Upper lobe of left lung (tissue), 4 donors: Measurements from ENCODE around the gene MILR1.

Source experiments
- EP300 ChIP-seq, 4 donors: sonication (generic); formaldehyde crosslinking; IDR thresholded peaks; one replicate each; pipeline ENCODE4 v1.5.1; 2017; ENCODE audit warnings: antibody characterized with exemption in 4 of 4, control low read depth in 2 of 4
- POLR2A ChIP-seq, 4 donors: fragments of 450-650 bp; IDR thresholded peaks; one replicate each; pipeline ENCODE4 v1.5.1; 2016 to 2017; ENCODE audit warnings: antibody characterized with exemption in 4 of 4, mild to moderate bottlenecking in 2 of 4
- TF ChIP-seq, protein P1 (sequence below), 6 experiments: fragments of 450-650 bp in 4 of 6; fragments of 200-600 bp in 2 of 6; sonication (generic) in 2 of 6; IDR thresholded peaks; one replicate each; pipeline ENCODE4 v1.5.1; 2016 to 2019; ENCODE audit warnings: antibody characterized with exemption in 6 of 6

DNA sequence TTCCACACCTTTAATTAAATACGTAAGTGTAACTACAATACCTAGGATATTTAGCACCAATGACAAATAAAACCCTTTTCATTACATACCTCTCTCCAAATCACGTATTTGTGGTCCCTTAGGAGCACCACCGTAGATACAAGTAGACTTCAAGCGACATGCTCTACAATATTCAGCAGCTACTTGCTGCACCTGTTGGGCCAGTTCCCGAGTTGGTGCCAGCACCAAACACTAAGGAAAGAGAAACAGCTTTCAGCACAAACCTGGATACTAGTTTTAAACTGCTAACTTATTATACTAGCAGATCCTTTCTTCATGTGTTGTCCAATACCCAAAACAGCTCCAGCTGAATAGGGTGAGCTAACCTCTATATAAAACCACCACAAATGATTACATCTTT lies 54.4 kb downstream of the MILR1 start:
- no peak for TF ChIP-seq EP300 (IDR thresholded peaks at IDR 0.05)
- TF ChIP-seq POLR2A (IDR thresholded peaks at IDR 0.05), result no peak
- TF ChIP-seq, protein P1, sequence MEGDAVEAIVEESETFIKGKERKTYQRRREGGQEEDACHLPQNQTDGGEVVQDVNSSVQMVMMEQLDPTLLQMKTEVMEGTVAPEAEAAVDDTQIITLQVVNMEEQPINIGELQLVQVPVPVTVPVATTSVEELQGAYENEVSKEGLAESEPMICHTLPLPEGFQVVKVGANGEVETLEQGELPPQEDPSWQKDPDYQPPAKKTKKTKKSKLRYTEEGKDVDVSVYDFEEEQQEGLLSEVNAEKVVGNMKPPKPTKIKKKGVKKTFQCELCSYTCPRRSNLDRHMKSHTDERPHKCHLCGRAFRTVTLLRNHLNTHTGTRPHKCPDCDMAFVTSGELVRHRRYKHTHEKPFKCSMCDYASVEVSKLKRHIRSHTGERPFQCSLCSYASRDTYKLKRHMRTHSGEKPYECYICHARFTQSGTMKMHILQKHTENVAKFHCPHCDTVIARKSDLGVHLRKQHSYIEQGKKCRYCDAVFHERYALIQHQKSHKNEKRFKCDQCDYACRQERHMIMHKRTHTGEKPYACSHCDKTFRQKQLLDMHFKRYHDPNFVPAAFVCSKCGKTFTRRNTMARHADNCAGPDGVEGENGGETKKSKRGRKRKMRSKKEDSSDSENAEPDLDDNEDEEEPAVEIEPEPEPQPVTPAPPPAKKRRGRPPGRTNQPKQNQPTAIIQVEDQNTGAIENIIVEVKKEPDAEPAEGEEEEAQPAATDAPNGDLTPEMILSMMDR (IDR thresholded peaks at IDR 0.05), result no peak
